Endothelial cell (in vitro differentiated cells): ENCODE data around the gene SHISA8. TPM values are rescaled to one million over a fixed set of nuclear protein-coding genes. Genes with fewer than 3 reads are reported as not detected.
"Not testable (repeated sequence)": the region's sequence is repeated elsewhere in the genome, so short reads cannot be mapped to it uniquely, and the experiment has no call there.

Experiments
- DNase-seq: peaks from one replicate; pipeline ENCODE4 v3.0.0; 2021; ENCODE audit warnings: low spot score
- H3K27ac Mint-ChIP-seq: one replicate; pipeline ENCODE4 v1.8.0; 2021; ENCODE audit warnings: mixed read lengths, inconsistent platforms; ENCODE audit not compliant: unreplicated experiment
- H3K27me3 Mint-ChIP-seq: one replicate; pipeline ENCODE4 v1.8.0; 2021; ENCODE audit warnings: mild to moderate bottlenecking, moderate library complexity, mixed read lengths, inconsistent platforms; ENCODE audit not compliant: unreplicated experiment
- H3K36me3 Mint-ChIP-seq: one replicate; pipeline ENCODE4 v1.8.0; 2021; ENCODE audit warnings: mild to moderate bottlenecking, low read depth, mixed read lengths, inconsistent platforms; ENCODE audit not compliant: unreplicated experiment
- H3K4me1 Mint-ChIP-seq: one replicate; pipeline ENCODE4 v1.8.0; 2021; ENCODE audit warnings: mild to moderate bottlenecking, mixed read lengths, inconsistent platforms; ENCODE audit not compliant: unreplicated experiment
- H3K4me3 Mint-ChIP-seq: one replicate; pipeline ENCODE4 v1.8.0; 2021; ENCODE audit warnings: mild to moderate bottlenecking, mixed read lengths, inconsistent platforms; ENCODE audit not compliant: unreplicated experiment
- H3K9me3 Mint-ChIP-seq: one replicate; pipeline ENCODE4 v1.8.0; 2021; ENCODE audit warnings: mixed read lengths, inconsistent platforms; ENCODE audit not compliant: unreplicated experiment
- total RNA-seq: library from RNA; stranded (reverse); fragmentation: NEBNext Ultra II Directional; extraction: Animal tissue kit (Norgen Biotek cat#: 25700); gene quantifications from one replicate; pipeline ENCODE4 v1.2.1, GENCODE V29; 2021; ENCODE audit not compliant: unreplicated experiment
- TF ChIP-seq, protein P1 (sequence below): fragments of 200-600 bp; sonication (generic); IDR thresholded peaks from one replicate; pipeline ENCODE4 v1.5.0; 2021; ENCODE audit warnings: antibody characterized with exemption; ENCODE audit not compliant: unreplicated experiment

SHISA8 gene
- total RNA-seq, 1 donor from 2014 or later = 0.41 TPM

DNA sequence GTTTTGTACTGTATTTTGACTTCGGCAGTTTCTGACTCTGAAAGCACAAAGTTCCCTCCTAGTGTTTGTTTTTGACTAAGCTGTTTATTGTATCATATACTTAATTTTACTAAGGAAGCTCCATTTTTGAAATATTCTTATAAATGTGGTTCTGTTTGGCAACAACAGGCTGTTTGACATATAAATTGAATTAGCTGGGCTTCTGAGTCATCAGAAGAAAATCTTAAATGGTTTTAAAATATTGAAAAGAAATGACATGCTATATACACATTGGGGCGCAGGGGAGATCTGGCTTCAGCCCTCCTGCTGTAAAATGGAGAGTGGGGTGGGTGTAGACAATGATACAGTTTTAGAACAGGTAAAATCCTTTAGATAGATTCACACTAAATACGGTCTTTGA, 38.6 kb downstream of the SHISA8 start:
- no peaks in the 10 kb centered on the region for H3K4me1 Mint-ChIP-seq
- H3K9me3 Mint-ChIP-seq = no peaks in the 10 kb centered on the region
- H3K4me3 Mint-ChIP-seq = peak overlapping the region; percentile 23
- H3K27ac Mint-ChIP-seq = no peak overlapping the region
- TF ChIP-seq, protein P1, sequence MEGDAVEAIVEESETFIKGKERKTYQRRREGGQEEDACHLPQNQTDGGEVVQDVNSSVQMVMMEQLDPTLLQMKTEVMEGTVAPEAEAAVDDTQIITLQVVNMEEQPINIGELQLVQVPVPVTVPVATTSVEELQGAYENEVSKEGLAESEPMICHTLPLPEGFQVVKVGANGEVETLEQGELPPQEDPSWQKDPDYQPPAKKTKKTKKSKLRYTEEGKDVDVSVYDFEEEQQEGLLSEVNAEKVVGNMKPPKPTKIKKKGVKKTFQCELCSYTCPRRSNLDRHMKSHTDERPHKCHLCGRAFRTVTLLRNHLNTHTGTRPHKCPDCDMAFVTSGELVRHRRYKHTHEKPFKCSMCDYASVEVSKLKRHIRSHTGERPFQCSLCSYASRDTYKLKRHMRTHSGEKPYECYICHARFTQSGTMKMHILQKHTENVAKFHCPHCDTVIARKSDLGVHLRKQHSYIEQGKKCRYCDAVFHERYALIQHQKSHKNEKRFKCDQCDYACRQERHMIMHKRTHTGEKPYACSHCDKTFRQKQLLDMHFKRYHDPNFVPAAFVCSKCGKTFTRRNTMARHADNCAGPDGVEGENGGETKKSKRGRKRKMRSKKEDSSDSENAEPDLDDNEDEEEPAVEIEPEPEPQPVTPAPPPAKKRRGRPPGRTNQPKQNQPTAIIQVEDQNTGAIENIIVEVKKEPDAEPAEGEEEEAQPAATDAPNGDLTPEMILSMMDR = no peak
- peaks cover 3% of the 10 kb centered on the region for H3K27me3 Mint-ChIP-seq
- no peak for DNase-seq
- peaks cover 53% of the 10 kb centered on the region for H3K36me3 Mint-ChIP-seq

DNA sequence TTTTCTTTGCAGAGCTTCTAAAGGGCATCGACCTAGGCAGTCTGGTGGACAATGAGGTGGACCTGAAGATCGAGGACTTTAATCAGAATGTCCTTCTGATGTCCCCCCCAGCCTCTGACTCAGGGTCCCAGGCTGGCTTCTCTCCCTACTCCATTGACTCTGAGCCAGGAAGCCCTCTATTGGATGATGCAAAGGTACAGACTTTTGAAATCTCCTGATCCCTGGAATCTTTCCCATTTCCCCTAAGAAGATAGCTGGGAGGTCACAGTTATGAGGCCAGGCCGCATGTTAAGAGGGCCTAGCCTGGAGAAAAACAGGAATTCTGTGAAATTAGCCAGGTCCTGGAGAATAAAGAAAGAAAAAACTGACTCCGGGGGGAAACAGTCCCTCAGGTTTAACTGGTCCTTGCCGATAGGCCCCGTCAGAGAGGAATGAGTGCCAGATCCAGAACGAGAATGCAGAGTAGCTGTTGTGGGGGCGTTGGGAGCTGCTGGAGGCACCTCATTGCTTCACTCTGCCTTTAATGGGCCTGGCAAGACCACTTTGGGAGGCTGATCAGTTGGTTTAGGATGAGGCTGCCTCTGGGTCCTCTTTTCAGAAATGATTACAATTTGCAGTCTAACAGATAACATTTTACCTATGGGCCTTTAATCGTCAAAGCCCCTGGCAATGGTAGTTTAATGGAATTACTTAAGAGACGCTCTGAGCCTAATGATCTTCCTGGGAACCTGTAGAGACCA, 39.2 kb downstream of the SHISA8 start:
- Mint-ChIP-seq H3K9me3 (no peaks in the 10 kb centered on the region), H3K27me3 (peaks cover 3% of the 10 kb centered on the region), H3K27ac (no peak overlapping the region), H3K4me3 (peak overlapping the region; percentile 23), H3K4me1 (no peaks in the 10 kb centered on the region), H3K36me3 (peaks cover 55% of the 10 kb centered on the region)
- TF ChIP-seq, protein P1 = no peak
- DNase-seq = no peak

DNA sequence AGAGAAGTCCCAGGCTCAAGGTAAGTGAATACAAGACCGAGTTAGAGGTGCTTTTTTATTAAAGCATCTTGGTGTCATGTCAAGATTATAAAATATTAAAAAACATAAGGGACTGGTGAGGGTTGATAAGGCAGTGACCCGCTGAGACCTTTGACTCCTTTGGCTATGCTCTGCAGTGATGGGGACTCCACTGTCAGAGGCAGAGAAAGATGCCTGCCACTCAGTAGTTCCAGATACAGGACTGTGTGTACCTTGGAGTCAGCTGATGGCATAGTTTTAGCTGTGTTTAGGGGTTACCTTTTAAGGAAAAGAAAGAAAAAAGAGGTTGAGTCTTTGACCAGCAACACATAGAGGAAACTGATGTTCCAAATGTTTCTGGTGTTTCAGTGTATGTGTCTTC, 40.8 kb downstream of the SHISA8 start:
- no peaks in the 10 kb centered on the region for H3K9me3 Mint-ChIP-seq
- TF ChIP-seq, protein P1 = no peak
- H3K27ac Mint-ChIP-seq = no peak overlapping the region
- H3K27me3 Mint-ChIP-seq = peaks cover 5% of the 10 kb centered on the region
- H3K4me1 Mint-ChIP-seq = no peaks in the 10 kb centered on the region
- no peak for DNase-seq
- no peak overlapping the region for H3K4me3 Mint-ChIP-seq
- H3K36me3 Mint-ChIP-seq = peaks cover 49% of the 10 kb centered on the region

DNA sequence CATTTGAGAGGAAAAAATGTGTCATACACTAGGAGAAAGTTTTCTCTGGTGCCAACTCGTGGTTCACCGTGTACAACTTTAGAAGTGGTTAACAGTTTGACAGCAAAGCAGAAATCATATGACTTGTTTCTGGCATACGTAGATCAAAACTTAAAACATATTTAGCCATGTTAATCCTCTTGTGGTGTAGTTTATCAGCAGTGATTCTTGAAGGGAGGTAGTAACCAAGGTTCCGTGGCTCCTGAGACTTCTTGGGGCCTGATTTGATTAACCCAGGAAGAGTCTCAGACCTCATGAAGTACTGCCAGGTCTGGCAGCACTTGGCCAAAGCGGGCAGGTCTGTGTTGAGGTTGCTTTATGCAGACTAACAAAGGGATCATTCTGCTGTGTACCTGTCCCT, 41.5 kb downstream of the SHISA8 start:
- Mint-ChIP-seq H3K4me1 (no peaks in the 10 kb centered on the region), H3K9me3 (no peaks in the 10 kb centered on the region), H3K27me3 (peaks cover 5% of the 10 kb centered on the region), H3K36me3 (peaks cover 43% of the 10 kb centered on the region), H3K27ac (no peak overlapping the region), H3K4me3 (no peak overlapping the region)
- DNase-seq = no peak
- TF ChIP-seq, protein P1 = no peak

DNA sequence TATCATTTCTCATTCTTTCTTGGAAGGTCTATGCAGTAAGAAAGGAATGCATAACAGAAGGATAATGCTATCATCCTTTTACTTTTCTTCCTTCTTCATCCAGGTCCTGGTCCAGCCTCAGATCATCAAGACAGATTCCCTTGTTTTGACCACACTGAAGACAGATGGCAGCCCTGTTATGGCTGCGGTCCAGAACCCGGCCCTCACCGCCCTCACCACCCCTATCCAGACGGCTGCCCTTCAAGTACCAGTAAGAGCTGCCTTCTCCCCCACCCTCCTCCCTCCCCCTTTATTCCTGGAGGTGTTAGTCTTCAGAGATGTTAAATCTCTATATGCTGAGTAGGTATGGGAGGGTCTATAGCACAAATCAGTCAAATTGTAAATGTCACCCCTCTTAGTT, 44.1 kb downstream of the SHISA8 start:
- Mint-ChIP-seq H3K9me3 (no peaks in the 10 kb centered on the region), H3K4me1 (no peaks in the 10 kb centered on the region), H3K27ac (no peak overlapping the region), H3K27me3 (peaks cover 5% of the 10 kb centered on the region), H3K4me3 (no peak overlapping the region), H3K36me3 (peaks cover 33% of the 10 kb centered on the region)
- no peak for DNase-seq
- TF ChIP-seq, protein P1 = no peak

DNA sequence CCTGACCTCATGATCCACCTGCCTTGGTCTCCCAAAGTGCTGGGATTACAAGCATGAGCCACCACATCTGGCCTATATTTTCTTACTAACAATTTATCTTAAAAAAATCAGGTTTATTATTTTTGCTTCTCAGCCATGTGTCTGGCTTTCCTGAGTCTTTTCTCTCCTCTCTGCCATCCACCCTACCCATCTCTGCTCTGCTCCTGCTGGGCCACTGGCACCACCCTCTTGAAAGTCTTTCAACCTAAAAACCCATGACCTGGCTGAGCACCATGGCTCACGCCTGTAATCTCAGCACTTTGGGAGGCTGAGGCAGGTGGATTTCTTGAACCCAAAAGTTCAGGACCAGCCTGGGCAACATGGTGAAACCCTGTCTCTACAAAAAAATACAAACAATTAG, 44.8 kb downstream of the SHISA8 start:
- H3K36me3 Mint-ChIP-seq = peaks cover 30% of the 10 kb centered on the region
- not testable (repeated sequence) for H3K4me1 Mint-ChIP-seq, DNase-seq, H3K27ac Mint-ChIP-seq, H3K4me3 Mint-ChIP-seq, H3K9me3 Mint-ChIP-seq, H3K27me3 Mint-ChIP-seq
